GM12878 (cell line): ENCODE results near the gene MOBP. TPM values are rescaled to one million over a fixed set of nuclear protein-coding genes. Genes with fewer than 3 reads are reported as not detected.

Source experiments
- ATAC-seq: fragments of 200-7000 bp; cut with Tn5 transposase; 3 replicates; pipeline ENCODE4 v1.9.1; 2020; ENCODE audit warnings: mild to moderate bottlenecking, moderate library complexity
- BruUV-seq: library from RNA; stranded (reverse); fragments of 400-500 nt; replicated peaks from 2 replicates; lab custom pipeline; 2021; lab: Mats Ljungman, UMichigan
- CTCF ChIA-PET: fragments of 300-600 bp; sonication (Branson Sonifier 250); formaldehyde crosslinking; extraction: SDS; loops from one replicate; lab custom pipeline; 2021; ENCODE audit warnings: inconsistent platforms; lab: Yijun Ruan, JAX
- POLR2A ChIA-PET: fragments of 350-600 bp; formaldehyde crosslinking; extraction: SDS; loops from one replicate; lab custom pipeline; 2021; ENCODE audit warnings: inconsistent platforms; lab: Charles Lee
- RAD21 ChIA-PET: fragments of 300-600 bp; sonication (Branson Sonifier 250); formaldehyde crosslinking; loops from one replicate; lab custom pipeline; 2023; ENCODE audit warnings: antibody characterized with exemption; ENCODE audit not compliant: unreplicated experiment; lab: Charles Lee
- SMC1A ChIA-PET: fragments of 300-600 bp; sonication (Branson Sonifier 250); formaldehyde crosslinking; loops from one replicate; lab custom pipeline; 2023; ENCODE audit not compliant: unreplicated experiment, uncharacterized antibody; lab: Charles Lee
- DNase-seq: peaks from one replicate; pipeline ENCODE4 v3.0.0-alpha.2; 2011; ENCODE audit warnings: low read depth, low spot score
- FAIRE-seq: peaks from 3 replicates; lab custom pipeline; 2011; peaks lifted over from hg19 to GRCh38; lab: Jason Lieb, UNC
- H2AFZ ChIP-seq: 2 replicates; pipeline ENCODE4 v1.6.0; 2011; ENCODE audit warnings: low read depth, low read length, control low read depth; ENCODE audit not compliant: control insufficient read depth
- H3K27ac ChIP-seq: 2 replicates; pipeline ENCODE4 v1.5.1; 2011; ENCODE audit warnings: control low read depth; ENCODE audit not compliant: control insufficient read depth, insufficient read depth
- H3K27me3 ChIP-seq, 2 experiments: replicated peaks in 1 of 2; 2 replicates each; pipeline versions ENCODE4 v1.6.0 to v1.6.1; 2011; ENCODE audit warnings: low read length in 1 of 2; ENCODE audit not compliant: control insufficient read depth in 2 of 2, insufficient read depth in 2 of 2
- H3K36me3 ChIP-seq, 2 experiments: 2 replicates each; pipeline ENCODE4 v1.5.1; 2011; ENCODE audit warnings: low read length in 1 of 2; ENCODE audit not compliant: control insufficient read depth in 2 of 2, insufficient read depth in 2 of 2
- H3K4me1 ChIP-seq: 2 replicates; pipeline ENCODE4 v1.6.1; 2011; ENCODE audit warnings: mild to moderate bottlenecking, low read length, moderate library complexity, mixed read lengths; ENCODE audit not compliant: control insufficient read depth, insufficient read depth
- H3K4me2 ChIP-seq: 2 replicates; pipeline ENCODE4 v1.6.0; 2011; ENCODE audit warnings: control low read depth; ENCODE audit not compliant: control insufficient read depth, insufficient read depth
- H3K4me3 ChIP-seq: fragments of 200-600 bp; sonication (generic); 2 replicates; pipeline ENCODE4 v1.5.1; 2016
- H3K79me2 ChIP-seq: 2 replicates; pipeline ENCODE4 v1.6.0; 2011; ENCODE audit warnings: low read length; ENCODE audit not compliant: control insufficient read depth, insufficient read depth
- H3K9ac ChIP-seq: 2 replicates; pipeline ENCODE4 v1.8.0; 2011; ENCODE audit warnings: low read length, control low read depth, mixed read lengths; ENCODE audit not compliant: control insufficient read depth, insufficient read depth
- H3K9me3 ChIP-seq: replicated peaks from 3 replicates; pipeline ENCODE4 v1.5.1; 2011; ENCODE audit warnings: mild to moderate bottlenecking, low read length; ENCODE audit not compliant: control insufficient read depth, insufficient read depth
- H4K20me1 ChIP-seq: 2 replicates; pipeline ENCODE4 v1.6.0; 2011; ENCODE audit not compliant: control insufficient read depth, insufficient read depth
- ASH2L ChIP-seq: fragments of 300-600, 200-600 bp; sonication (generic); IDR thresholded peaks from 2 replicates; pipeline ENCODE4 v1.6.1; 2017; ENCODE audit warnings: low read depth, mild to moderate bottlenecking, borderline replicate concordance
- CREM ChIP-seq: IDR thresholded peaks from 2 replicates; pipeline ENCODE4 v1.6.1; 2014; ENCODE audit warnings: antibody characterized with exemption, low read depth
- NBN ChIP-seq: fragments of 450-650 bp; IDR thresholded peaks from 2 replicates; pipeline ENCODE4 v1.6.1; 2016
- POU2F2 ChIP-seq: IDR thresholded peaks from 3 replicates; pipeline ENCODE4 v1.6.1; 2011; ENCODE audit warnings: low read depth, mild to moderate bottlenecking, low read length, borderline replicate concordance
- RBBP5 ChIP-seq: fragments of 200-600 bp; sonication (generic); conservative IDR thresholded peaks from 2 replicates; pipeline ENCODE4 v1.6.1; 2016
- TBL1XR1 ChIP-seq: IDR thresholded peaks from 2 replicates; pipeline ENCODE4 v1.6.1; 2012; ENCODE audit warnings: low read depth, low read length, improper control_type of control experiment
- WRNIP1 ChIP-seq: IDR thresholded peaks from 2 replicates; pipeline ENCODE4 v1.6.1; 2011; ENCODE audit warnings: low read depth, low read length, improper control_type of control experiment, borderline replicate concordance
- YY1 ChIP-seq: IDR thresholded peaks from 2 replicates; pipeline ENCODE4 v1.6.1; 2011; ENCODE audit warnings: low read depth, mild to moderate bottlenecking, low read length
- ZBTB11 ChIP-seq: fragments of 450-650 bp; formaldehyde crosslinking; IDR thresholded peaks from 2 replicates; pipeline ENCODE4 v1.5.0; 2022; ENCODE audit warnings: mild to moderate bottlenecking, missing genetic modification characterization
- ZNF622 ChIP-seq: fragments of 450-650 bp; IDR thresholded peaks from 2 replicates; pipeline ENCODE4 v1.6.1; 2017; ENCODE audit warnings: mild to moderate bottlenecking, inconsistent platforms
- WGBS: methylation state at CpG from one replicate; pipeline ENCODE4 v1.1.6; 2016; ENCODE audit warnings: low lambda C conversion rate; ENCODE audit not compliant: insufficient replicate concordance, insufficient coverage; ENCODE audit errors: missing lambda C conversion rate; 5-methylcytosine and 5-hydroxymethylcytosine counted together
- in situ Hi-C: fragments of 300-500 bp; cut with MboI; formaldehyde crosslinking; loops from 9 replicates; pipeline ENCODE4 v1.14.3; 2018; ENCODE audit warnings: mixed read lengths
- intact Hi-C: fragments of 100-400 bp; cut with micrococcal nuclease; formaldehyde crosslinking; loops from one replicate; pipeline ENCODE4 v1.14.2; 2022; ENCODE audit not compliant: unreplicated experiment
- polyA plus RNA-seq, 11 experiments: library from polyadenylated mRNA; depleted of rRNA in 4 of 11; unstranded in 6 of 11; stranded (reverse) in 5 of 11; fragments of >200 nt; fragmentation: Nextera tagmentation in 4 of 11; fragmentation: Illumina TruSeq in 1 of 11; extraction: Ambion mirVana in 4 of 11; extraction: Trizol in 1 of 11; gene quantifications; 1 replicate in 1 of 11; 2 replicates in 10 of 11; pipeline versions ENCODE4 v1.2.1 to v1.2.3, GENCODE V29; 2011 to 2016; ENCODE audit warnings: inconsistent platforms in 2 of 11, missing spikeins in 2 of 11, low read depth in 1 of 11
- total RNA-seq, 4 experiments: library from RNA; depleted of rRNA in 3 of 4; stranded (reverse); fragments of >200 nt in 3 of 4; fragmentation: Illumina TruSeq in 1 of 4; extraction: Trizol in 1 of 4; gene quantifications; 2 replicates each; pipeline versions ENCODE4 v1.2.1 to v1.2.3, GENCODE V29; 2013 to 2021

The MOBP gene
- total and polyA plus RNA-seq, 10 of the 15 experiments (the other 5 are each of a cell fraction or from before 2014, with no cell fraction given): 0.04 to 0.09 (median 0.08) TPM; not detected in 5

- no peaks in the 10 kb centered on the region for H3K79me2 ChIP-seq
- ChIA-PET CTCF (no interaction called here), SMC1A (interaction anchor here (0.6 kb wide), 1 partner anchor 14 kb away, joined by 5 read pairs; no protein-coding TSS in a partner anchor), POLR2A (no interaction called here), RAD21 (no interaction called here)
- intact Hi-C loops: no loop called here
- no peaks in the 10 kb centered on the region for H4K20me1 ChIP-seq
- FAIRE-seq (no peak), ATAC-seq (no peak), DNase-seq (no peak)
- no peak overlapping the region for H2AFZ ChIP-seq
- no TSS peak for BruUV-seq
- WGBS: 90% methylated on average over 22 of the region's 22 CpGs
- H3K9me3 ChIP-seq: no peaks in the 10 kb centered on the region
- no peaks in the 10 kb centered on the region for H3K36me3 ChIP-seq
- H3K4me1 ChIP-seq: no peaks in the 10 kb centered on the region
- in situ Hi-C loops: no loop called here
- no peak overlapping the region for H3K4me3 ChIP-seq
- H3K9ac ChIP-seq: no peak overlapping the region
- H3K27ac ChIP-seq: no peak overlapping the region
- TF ChIP-seq TBL1XR1 (no peak), WRNIP1 (no peak), ZBTB11 (CRISPR knock-in tag) (no peak), NBN (no peak), YY1 (no peak), CREM (no peak), POU2F2 (no peak), RBBP5 (no peak), ASH2L (no peak), ZNF622 (no peak)
- H3K27me3 ChIP-seq: no peaks in the 10 kb centered on the region
- H3K4me2 ChIP-seq: no peak overlapping the region
Measured at GRCh38 chr3:39428745-39429201, 38.7 kb upstream of the MOBP start.
